WTC11 (cell line): Measurements from ENCODE around the gene ZNF599. TPM values are rescaled to one million over a fixed set of nuclear protein-coding genes. Genes with fewer than 3 reads are reported as not detected.

ENCODE experiments used
- ATAC-seq: fragments of 200-7000 bp; cut with Tn5 transposase; 2 replicates; pipeline ENCODE4 v1.10.0; 2021; ENCODE audit warnings: mild to moderate bottlenecking, moderate library complexity
- CTCF ChIA-PET: fragments of 300-600 bp; sonication (Branson Sonifier 250); formaldehyde crosslinking; loops from one replicate; lab custom pipeline; 2021; ENCODE audit warnings: antibody characterized with exemption; lab: Charles Lee
- POLR2A ChIA-PET: fragments of 350-600 bp; sonication (Branson Sonifier 250); formaldehyde crosslinking; loops from one replicate; lab custom pipeline; 2021; ENCODE audit warnings: antibody characterized with exemption; lab: Charles Lee
- DNase-seq: peaks from one replicate; pipeline ENCODE4 v3.0.0; 2021; ENCODE audit warnings: low spot score
- H3K27ac Mint-ChIP-seq: 2 replicates; pipeline ENCODE4 v1.8.0; 2021; ENCODE audit warnings: mixed read lengths
- H3K27me3 Mint-ChIP-seq: 2 replicates; pipeline ENCODE4 v1.8.0; 2021; ENCODE audit warnings: low read depth, mild to moderate bottlenecking, moderate library complexity, mixed read lengths
- H3K36me3 Mint-ChIP-seq: 2 replicates; pipeline ENCODE4 v1.8.0; 2021; ENCODE audit warnings: mixed read lengths
- H3K4me1 Mint-ChIP-seq: 2 replicates; pipeline ENCODE4 v1.8.0; 2022; ENCODE audit warnings: mixed read lengths
- H3K4me3 Mint-ChIP-seq: 2 replicates; pipeline ENCODE4 v1.8.0; 2021; ENCODE audit warnings: mild to moderate bottlenecking, moderate library complexity, mixed read lengths
- H3K9me3 Mint-ChIP-seq: 2 replicates; pipeline ENCODE4 v1.8.0; 2021; ENCODE audit warnings: mixed read lengths
- CREB1 ChIP-seq: sonication (generic); formaldehyde crosslinking; IDR thresholded peaks from 2 replicates; pipeline ENCODE4 v1.8.0; 2023; ENCODE audit warnings: mild to moderate bottlenecking, missing genetic modification reagents
- E2F5 ChIP-seq: sonication (generic); formaldehyde crosslinking; IDR thresholded peaks from 2 replicates; pipeline ENCODE4 v1.8.1; 2022; ENCODE audit warnings: mild to moderate bottlenecking, moderate library complexity, missing genetic modification reagents
- ESRRA ChIP-seq: sonication (generic); formaldehyde crosslinking; IDR thresholded peaks from 2 replicates; pipeline ENCODE4 v1.8.1; 2022; ENCODE audit warnings: mild to moderate bottlenecking, missing genetic modification reagents, borderline replicate concordance
- FOXK1 ChIP-seq: sonication (generic); formaldehyde crosslinking; IDR thresholded peaks from 2 replicates; pipeline ENCODE4 v1.8.0; 2022; ENCODE audit warnings: mild to moderate bottlenecking, moderate library complexity, missing genetic modification reagents
- FOXP1 ChIP-seq: sonication (generic); formaldehyde crosslinking; IDR thresholded peaks from 2 replicates; pipeline ENCODE4 v1.8.0; 2022; ENCODE audit warnings: missing genetic modification reagents, mild to moderate bottlenecking, moderate library complexity, borderline replicate concordance
- GABPB1 ChIP-seq: sonication (generic); formaldehyde crosslinking; IDR thresholded peaks from 2 replicates; pipeline ENCODE4 v1.8.1; 2023; ENCODE audit warnings: mild to moderate bottlenecking, missing genetic modification reagents
- HMGA2 ChIP-seq: fragments of 250-450 bp; sonication (Bioruptor Pico); IDR thresholded peaks from 2 replicates; pipeline ENCODE4 v1.4.0; 2021; ENCODE audit warnings: mild to moderate bottlenecking, moderate library complexity
- HMGXB4 ChIP-seq: sonication (generic); formaldehyde crosslinking; IDR thresholded peaks from 2 replicates; pipeline ENCODE4 v1.8.1; 2023; ENCODE audit warnings: mild to moderate bottlenecking, moderate library complexity, missing genetic modification reagents
- JUN ChIP-seq: sonication (generic); formaldehyde crosslinking; IDR thresholded peaks from 2 replicates; pipeline ENCODE4 v1.8.0; 2023; ENCODE audit warnings: mild to moderate bottlenecking, missing genetic modification reagents
- MAX ChIP-seq: sonication (generic); formaldehyde crosslinking; IDR thresholded peaks from 2 replicates; pipeline ENCODE4 v1.8.0; 2022; ENCODE audit warnings: mild to moderate bottlenecking, missing genetic modification reagents
- MYBL2 ChIP-seq: sonication (generic); formaldehyde crosslinking; IDR thresholded peaks from 2 replicates; pipeline ENCODE4 v1.8.1; 2023; ENCODE audit warnings: mild to moderate bottlenecking, moderate library complexity, missing genetic modification reagents
- NFE2L1 ChIP-seq: sonication (generic); formaldehyde crosslinking; IDR thresholded peaks from 2 replicates; pipeline ENCODE4 v1.8.1; 2023; ENCODE audit warnings: missing genetic modification reagents
- NR2C2 ChIP-seq: sonication (generic); formaldehyde crosslinking; IDR thresholded peaks from 2 replicates; pipeline ENCODE4 v1.8.0; 2022; ENCODE audit warnings: mild to moderate bottlenecking, missing genetic modification reagents
- PRRX2 ChIP-seq: fragments of 250-450 bp; sonication (Bioruptor Pico); IDR thresholded peaks from 2 replicates; pipeline ENCODE4 v1.8.0; 2021; ENCODE audit warnings: mild to moderate bottlenecking
- RORB ChIP-seq: fragments of 250-450 bp; sonication (Bioruptor Pico); IDR thresholded peaks from 2 replicates; pipeline ENCODE4 v1.9.0; 2021; ENCODE audit warnings: mild to moderate bottlenecking
- SP1 ChIP-seq: sonication (generic); formaldehyde crosslinking; conservative IDR thresholded peaks from 2 replicates; pipeline ENCODE4 v1.8.1; 2022; ENCODE audit warnings: missing genetic modification reagents
- TEAD1 ChIP-seq: sonication (generic); formaldehyde crosslinking; IDR thresholded peaks from 2 replicates; pipeline ENCODE4 v1.8.0; 2022; ENCODE audit warnings: mild to moderate bottlenecking, missing genetic modification reagents
- USF1 ChIP-seq: sonication (generic); formaldehyde crosslinking; IDR thresholded peaks from 2 replicates; pipeline ENCODE4 v1.8.0; 2022; ENCODE audit warnings: mild to moderate bottlenecking, missing genetic modification reagents
- ZBTB21 ChIP-seq: sonication (generic); formaldehyde crosslinking; IDR thresholded peaks from 2 replicates; pipeline ENCODE4 v1.8.1; 2023; ENCODE audit warnings: mild to moderate bottlenecking, missing genetic modification reagents, borderline replicate concordance
- ZBTB43 ChIP-seq: sonication (generic); formaldehyde crosslinking; IDR thresholded peaks from 2 replicates; pipeline ENCODE4 v1.8.1; 2023; ENCODE audit warnings: mild to moderate bottlenecking, missing genetic modification reagents
- ZNF317 ChIP-seq: sonication (generic); formaldehyde crosslinking; IDR thresholded peaks from 2 replicates; pipeline ENCODE4 v1.8.1; 2023; ENCODE audit warnings: low read depth, mild to moderate bottlenecking, moderate library complexity, missing genetic modification reagents, borderline replicate concordance
- total RNA-seq: library from RNA; stranded (reverse); gene quantifications from 3 replicates; pipeline ENCODE4 v1.2.3, GENCODE V29; 2021
- TF ChIP-seq, protein P1 (sequence below): sonication (generic); formaldehyde crosslinking; IDR thresholded peaks from 2 replicates; pipeline ENCODE4 v1.8.1; 2023; ENCODE audit warnings: mild to moderate bottlenecking, missing genetic modification reagents, moderate library complexity
- TF ChIP-seq, protein P2 (sequence below): sonication (generic); formaldehyde crosslinking; IDR thresholded peaks from 2 replicates; pipeline ENCODE4 v1.8.0; 2023; ENCODE audit warnings: mild to moderate bottlenecking, missing genetic modification reagents
- TF ChIP-seq, protein P3 (sequence below): fragments of 250-450 bp; sonication (Bioruptor Pico); IDR thresholded peaks from 2 replicates; pipeline ENCODE4 v1.9.0; 2021; ENCODE audit warnings: mild to moderate bottlenecking

The ZNF599 gene
- total RNA-seq, 1 experiment from 2014 or later, result 5.2 TPM

GRCh38 chr19:34733746-34734536, 39.1 kb downstream of the ZNF599 start, which contains the start of gene ZNF181:
ZNF181 (plus strand) TSS chr19:34734243; CDS start chr19:34735038, 795 bp downstream.
- DNase-seq (peak; percentile 88), ATAC-seq (peak; percentile 86)
- H3K27ac Mint-ChIP-seq, result peak within 1 kb of the TSS; percentile 99
- no peaks in the 10 kb centered on the region for H3K36me3 Mint-ChIP-seq
- no peaks in the 10 kb centered on the region; the same call in 1 of the 2 replicates for H3K27me3 Mint-ChIP-seq
- ChIA-PET POLR2A (interaction anchor here (0.6 to 0.8 kb wide), 2 partner anchors 105 to 297 kb away, joined by 3 read pairs; no protein-coding TSS in a partner anchor), CTCF (interaction anchor here (0.6 to 1.5 kb wide), 2 partner anchors 105 to 251 kb away, joined by 3 to 5 read pairs; no protein-coding TSS in a partner anchor)
- H3K9me3 Mint-ChIP-seq, result no peaks in the 10 kb centered on the region
- peak within 1 kb of the TSS; percentile 97 for H3K4me3 Mint-ChIP-seq
- peaks cover 12% of the 10 kb centered on the region for H3K4me1 Mint-ChIP-seq
- peak; percentile 65; the same call in 1 of the 2 replicates for TF ChIP-seq ZBTB21
- peak; percentile 37; the same call in 1 of the 2 replicates for TF ChIP-seq USF1
- TF ChIP-seq MAX (CRISPR knock-in tag), result peak; percentile 76
- 0 out of 2 replicates have a peak, but pooled peaks have one; percentile 53 for TF ChIP-seq JUN (CRISPR knock-in tag)
- peak; percentile 62 for TF ChIP-seq SP1 (CRISPR knock-in tag)
- TF ChIP-seq GABPB1 (CRISPR knock-in tag), result 0 out of 2 replicates have a peak, but pooled peaks have one; percentile 18
- peak; percentile 79; the same call in 1 of the 2 replicates for TF ChIP-seq HMGXB4
- TF ChIP-seq, protein P1, sequence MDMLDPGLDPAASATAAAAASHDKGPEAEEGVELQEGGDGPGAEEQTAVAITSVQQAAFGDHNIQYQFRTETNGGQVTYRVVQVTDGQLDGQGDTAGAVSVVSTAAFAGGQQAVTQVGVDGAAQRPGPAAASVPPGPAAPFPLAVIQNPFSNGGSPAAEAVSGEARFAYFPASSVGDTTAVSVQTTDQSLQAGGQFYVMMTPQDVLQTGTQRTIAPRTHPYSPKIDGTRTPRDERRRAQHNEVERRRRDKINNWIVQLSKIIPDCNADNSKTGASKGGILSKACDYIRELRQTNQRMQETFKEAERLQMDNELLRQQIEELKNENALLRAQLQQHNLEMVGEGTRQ, result peak; percentile 51
- peak; percentile 74 for TF ChIP-seq TEAD1 (CRISPR knock-in tag)
- no peak for TF ChIP-seq PRRX2 (CRISPR knock-in tag)
- TF ChIP-seq, protein P2, sequence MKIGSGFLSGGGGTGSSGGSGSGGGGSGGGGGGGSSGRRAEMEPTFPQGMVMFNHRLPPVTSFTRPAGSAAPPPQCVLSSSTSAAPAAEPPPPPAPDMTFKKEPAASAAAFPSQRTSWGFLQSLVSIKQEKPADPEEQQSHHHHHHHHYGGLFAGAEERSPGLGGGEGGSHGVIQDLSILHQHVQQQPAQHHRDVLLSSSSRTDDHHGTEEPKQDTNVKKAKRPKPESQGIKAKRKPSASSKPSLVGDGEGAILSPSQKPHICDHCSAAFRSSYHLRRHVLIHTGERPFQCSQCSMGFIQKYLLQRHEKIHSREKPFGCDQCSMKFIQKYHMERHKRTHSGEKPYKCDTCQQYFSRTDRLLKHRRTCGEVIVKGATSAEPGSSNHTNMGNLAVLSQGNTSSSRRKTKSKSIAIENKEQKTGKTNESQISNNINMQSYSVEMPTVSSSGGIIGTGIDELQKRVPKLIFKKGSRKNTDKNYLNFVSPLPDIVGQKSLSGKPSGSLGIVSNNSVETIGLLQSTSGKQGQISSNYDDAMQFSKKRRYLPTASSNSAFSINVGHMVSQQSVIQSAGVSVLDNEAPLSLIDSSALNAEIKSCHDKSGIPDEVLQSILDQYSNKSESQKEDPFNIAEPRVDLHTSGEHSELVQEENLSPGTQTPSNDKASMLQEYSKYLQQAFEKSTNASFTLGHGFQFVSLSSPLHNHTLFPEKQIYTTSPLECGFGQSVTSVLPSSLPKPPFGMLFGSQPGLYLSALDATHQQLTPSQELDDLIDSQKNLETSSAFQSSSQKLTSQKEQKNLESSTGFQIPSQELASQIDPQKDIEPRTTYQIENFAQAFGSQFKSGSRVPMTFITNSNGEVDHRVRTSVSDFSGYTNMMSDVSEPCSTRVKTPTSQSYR (CRISPR knock-in tag), result no peak
- no peak for TF ChIP-seq RORB (CRISPR knock-in tag)
- TF ChIP-seq ESRRA (CRISPR knock-in tag), result peak; percentile 70; the same call in 1 of the 2 replicates
- TF ChIP-seq NFE2L1 (CRISPR knock-in tag), result 0 out of 2 replicates have a peak, but pooled peaks have one; percentile 40
- no peak for TF ChIP-seq HMGA2 (CRISPR knock-in tag)
- TF ChIP-seq CREB1 (CRISPR knock-in tag), result 0 out of 2 replicates have a peak, but pooled peaks have one; percentile 16
- TF ChIP-seq, protein P3, sequence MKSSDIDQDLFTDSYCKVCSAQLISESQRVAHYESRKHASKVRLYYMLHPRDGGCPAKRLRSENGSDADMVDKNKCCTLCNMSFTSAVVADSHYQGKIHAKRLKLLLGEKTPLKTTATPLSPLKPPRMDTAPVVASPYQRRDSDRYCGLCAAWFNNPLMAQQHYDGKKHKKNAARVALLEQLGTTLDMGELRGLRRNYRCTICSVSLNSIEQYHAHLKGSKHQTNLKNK (CRISPR knock-in tag), result no peak
- TF ChIP-seq FOXP1 (CRISPR knock-in tag), result peak; percentile 91
- TF ChIP-seq ZNF317 (CRISPR knock-in tag), result 0 out of 2 replicates have a peak, but pooled peaks have one; percentile 48
- TF ChIP-seq MYBL2, result peak; percentile 80; the same call in 1 of the 2 replicates
- TF ChIP-seq E2F5 (CRISPR knock-in tag), result peak; percentile 62; the same call in 1 of the 2 replicates
- peak; percentile 92 for TF ChIP-seq FOXK1
- TF ChIP-seq NR2C2 (CRISPR knock-in tag), result no peak
- TF ChIP-seq ZBTB43 (CRISPR knock-in tag), result peak; percentile 83
